GM06990 (cell line): ENCODE results near the gene S100A13.
"Not testable (repeated sequence)": the region's sequence is repeated elsewhere in the genome, so short reads cannot be mapped to it uniquely, and the experiment has no call there.

ENCODE experiments used
- DNase-seq: peaks from one replicate; pipeline ENCODE4 v3.0.0-alpha.2; 2011; ENCODE audit not compliant: insufficient read length; ENCODE audit errors: extremely low read depth
- H3K27me3 ChIP-seq: replicated peaks from 2 replicates; pipeline ENCODE4 v1.6.0; 2011; ENCODE audit warnings: low read length; ENCODE audit not compliant: control insufficient read depth, insufficient read depth
- H3K36me3 ChIP-seq: 2 replicates; pipeline ENCODE4 v1.5.1; 2011; ENCODE audit warnings: low read length; ENCODE audit not compliant: control insufficient read depth, insufficient read depth
- H3K4me3 ChIP-seq: replicated peaks from 2 replicates; pipeline ENCODE4 v1.5.1; 2011; ENCODE audit warnings: low read depth, mild to moderate bottlenecking, control low read depth, low read length
- TF ChIP-seq, protein P1 (sequence below): IDR thresholded peaks from 2 replicates; pipeline ENCODE4 v1.5.1; 2011; ENCODE audit warnings: low read length, control low read depth, mild to moderate bottlenecking, inconsistent platforms; ENCODE audit not compliant: insufficient read depth, poor library complexity, severe bottlenecking

The S100A13 gene

DNA sequence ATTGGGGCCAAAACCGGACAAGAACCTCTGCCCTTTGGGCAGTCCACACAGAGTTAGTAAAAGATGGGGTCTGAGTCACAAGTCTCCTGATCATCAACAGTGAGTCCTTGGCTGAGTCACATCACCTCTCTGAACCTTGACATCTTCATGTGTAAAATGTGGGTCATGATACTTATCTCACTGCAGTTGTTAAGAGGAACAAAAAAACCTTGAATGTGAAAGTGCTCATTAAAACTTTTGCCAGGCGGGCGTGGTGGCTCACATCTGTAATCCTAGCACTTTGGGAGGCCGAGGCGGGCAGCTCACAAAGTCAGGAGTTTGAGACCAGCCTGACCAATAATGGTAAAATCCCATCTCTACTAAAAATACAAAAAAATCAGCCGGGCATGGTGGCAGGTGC, 30.1 kb downstream of the S100A13 start:
- TF ChIP-seq, protein P1, sequence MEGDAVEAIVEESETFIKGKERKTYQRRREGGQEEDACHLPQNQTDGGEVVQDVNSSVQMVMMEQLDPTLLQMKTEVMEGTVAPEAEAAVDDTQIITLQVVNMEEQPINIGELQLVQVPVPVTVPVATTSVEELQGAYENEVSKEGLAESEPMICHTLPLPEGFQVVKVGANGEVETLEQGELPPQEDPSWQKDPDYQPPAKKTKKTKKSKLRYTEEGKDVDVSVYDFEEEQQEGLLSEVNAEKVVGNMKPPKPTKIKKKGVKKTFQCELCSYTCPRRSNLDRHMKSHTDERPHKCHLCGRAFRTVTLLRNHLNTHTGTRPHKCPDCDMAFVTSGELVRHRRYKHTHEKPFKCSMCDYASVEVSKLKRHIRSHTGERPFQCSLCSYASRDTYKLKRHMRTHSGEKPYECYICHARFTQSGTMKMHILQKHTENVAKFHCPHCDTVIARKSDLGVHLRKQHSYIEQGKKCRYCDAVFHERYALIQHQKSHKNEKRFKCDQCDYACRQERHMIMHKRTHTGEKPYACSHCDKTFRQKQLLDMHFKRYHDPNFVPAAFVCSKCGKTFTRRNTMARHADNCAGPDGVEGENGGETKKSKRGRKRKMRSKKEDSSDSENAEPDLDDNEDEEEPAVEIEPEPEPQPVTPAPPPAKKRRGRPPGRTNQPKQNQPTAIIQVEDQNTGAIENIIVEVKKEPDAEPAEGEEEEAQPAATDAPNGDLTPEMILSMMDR: no peak
- no peaks in the 10 kb centered on the region for H3K36me3 ChIP-seq
- no peak overlapping the region for H3K4me3 ChIP-seq
- no peak for DNase-seq
- H3K27me3 ChIP-seq: no peaks in the 10 kb centered on the region

DNA sequence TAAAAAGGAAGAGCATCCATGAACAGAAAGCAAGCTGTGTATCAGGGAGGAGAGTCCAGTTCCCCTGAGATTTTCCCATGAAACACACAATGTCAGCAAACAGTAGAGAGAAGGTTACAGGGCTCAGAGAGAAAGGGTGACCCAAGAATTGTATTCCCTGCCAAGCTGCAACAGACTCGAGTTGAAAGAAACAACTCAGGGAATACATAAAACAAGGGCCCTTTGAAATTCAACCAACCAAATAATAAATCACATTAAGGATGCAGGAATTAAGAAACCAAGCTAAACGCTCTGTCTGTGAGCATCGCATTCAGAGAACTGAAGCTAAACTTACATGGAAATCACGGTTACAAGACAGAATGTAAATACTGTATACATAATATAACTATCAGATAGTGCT, 34.6 kb downstream of the S100A13 start:
- H3K36me3 ChIP-seq: no peaks in the 10 kb centered on the region
- DNase-seq: no peak

DNA sequence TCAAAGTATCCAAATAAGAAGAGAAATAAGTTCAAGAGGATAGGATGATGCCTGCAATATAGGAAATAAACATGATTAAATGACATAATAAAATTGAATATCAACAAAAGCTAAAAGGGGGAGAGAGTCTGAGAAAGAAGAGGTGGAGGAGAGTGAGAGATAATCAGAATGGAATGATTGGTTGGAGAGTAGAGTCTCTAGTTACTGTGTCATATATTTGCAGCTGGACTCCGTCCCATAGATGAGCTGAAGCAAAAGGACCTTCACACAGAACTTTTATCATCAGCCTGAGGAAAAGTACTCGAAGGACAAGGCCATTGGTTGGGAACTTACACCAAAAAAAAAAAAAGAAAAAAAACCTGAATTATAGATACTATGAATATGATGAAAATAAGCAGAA, 38.8 kb downstream of the S100A13 start:
- TF ChIP-seq, protein P1: no peak
- DNase-seq: no peak
- Histone ChIP-seq H3K36me3 (no peaks in the 10 kb centered on the region), H3K4me3 (no peak overlapping the region), H3K27me3 (no peaks in the 10 kb centered on the region)

More for the DNA sequence above, 34.6 kb downstream of the S100A13 start:
- H3K27me3 ChIP-seq: no peaks in the 10 kb centered on the region
- no peak overlapping the region for H3K4me3 ChIP-seq
- TF ChIP-seq, protein P1: no peak

DNA sequence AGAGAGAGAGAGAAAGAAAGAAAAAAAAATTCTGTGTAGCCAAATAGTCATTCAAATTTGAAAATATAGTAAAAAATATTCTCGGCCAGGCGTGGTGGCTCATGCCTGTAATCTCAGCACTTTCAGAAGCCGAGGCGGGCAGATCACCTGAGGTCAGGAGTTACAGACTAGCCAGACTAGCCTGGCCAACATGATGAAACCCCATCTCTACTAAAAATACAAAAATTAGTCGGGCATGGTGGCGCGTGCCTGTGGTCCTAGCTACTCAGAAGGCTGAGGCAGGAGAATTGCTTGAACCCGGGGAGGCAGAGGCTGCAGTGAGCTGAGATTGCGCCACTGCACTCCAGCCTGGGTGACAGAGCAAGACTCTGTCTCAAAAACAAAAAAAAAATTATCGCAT, 39.3 kb downstream of the S100A13 start:
- not testable (repeated sequence) for H3K4me3 ChIP-seq, H3K36me3 ChIP-seq, H3K27me3 ChIP-seq, DNase-seq

DNA sequence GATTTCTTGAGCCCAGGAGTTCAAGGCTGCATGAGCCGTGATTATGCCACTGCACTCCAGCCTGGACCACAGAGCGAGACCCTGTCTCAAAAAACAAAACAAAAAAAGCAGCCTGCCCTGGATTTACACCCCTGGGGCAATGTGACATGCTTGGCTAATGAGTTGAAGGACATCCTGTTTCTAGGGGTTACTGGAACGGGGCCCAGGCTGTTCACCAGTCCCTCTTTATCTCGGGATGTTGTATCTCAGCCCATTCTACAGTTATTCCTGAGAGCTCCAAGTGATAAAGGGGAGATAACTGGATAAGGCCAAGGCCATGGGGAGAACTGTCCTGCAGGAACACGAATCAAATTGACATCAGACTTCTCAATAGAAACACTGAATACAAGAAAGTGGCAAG, 40.0 kb downstream of the S100A13 start:
- H3K27me3 ChIP-seq: no peaks in the 10 kb centered on the region
- H3K36me3 ChIP-seq: no peaks in the 10 kb centered on the region
- DNase-seq: no peak
- H3K4me3 ChIP-seq: no peak overlapping the region
- TF ChIP-seq, protein P1: no peak

DNA sequence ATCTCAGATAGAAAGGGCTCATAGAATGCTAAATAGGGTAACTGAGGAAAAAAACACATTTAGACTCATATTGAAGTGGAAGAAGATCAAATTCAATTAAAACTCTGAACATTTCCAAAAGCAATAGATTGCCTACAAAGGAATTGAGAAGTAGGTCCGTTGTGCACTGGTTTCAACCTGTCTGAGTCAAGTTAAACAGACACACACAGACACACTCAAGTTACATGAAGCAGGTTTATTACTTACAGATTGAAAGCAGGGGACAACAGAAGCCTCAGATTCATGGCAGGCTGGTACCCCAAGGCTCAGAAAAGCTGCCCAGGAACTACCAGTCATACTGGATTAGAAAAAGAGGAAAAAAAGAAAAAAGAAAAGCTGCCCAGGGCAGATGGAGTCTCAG, 41.0 kb downstream of the S100A13 start:
- Histone ChIP-seq H3K27me3 (no peaks in the 10 kb centered on the region), H3K4me3 (no peak overlapping the region), H3K36me3 (no peaks in the 10 kb centered on the region)
- TF ChIP-seq, protein P1: no peak
- DNase-seq: no peak
